OCI-LY1 (cell line): ENCODE results near the gene BASP1.

Experiments
- CTCF ChIP-seq: fragments of 200-600 bp; sonication (generic), shearing (Covaris generic); IDR thresholded peaks from 2 replicates; pipeline ENCODE4 v1.5.1; 2017; ENCODE audit warnings: mild to moderate bottlenecking, antibody characterized with exemption, low read length, moderate library complexity, mixed read lengths
- EZH2 ChIP-seq: fragments of 200-600 bp; sonication (generic), shearing (Covaris generic); IDR thresholded peaks from 2 replicates; pipeline ENCODE4 v1.8.0; 2017; ENCODE audit warnings: borderline replicate concordance, mixed run types, mild to moderate bottlenecking, antibody characterized with exemption, low read length, moderate library complexity, mixed read lengths

- TF ChIP-seq CTCF (no peak), EZH2 (no peak)
These were observed 1.6 kb downstream of the BASP1 start for GRCh38 chr5:17219006-17219422.
